ENCODE results near the gene CHD5. TPM values are rescaled to one million over a fixed set of nuclear protein-coding genes. Genes with fewer than 3 reads are reported as not detected.

Gene CHD5
- polyA plus RNA-seq, 3 donors: 0.30 to 0.78 (median 0.41) TPM

DNA sequence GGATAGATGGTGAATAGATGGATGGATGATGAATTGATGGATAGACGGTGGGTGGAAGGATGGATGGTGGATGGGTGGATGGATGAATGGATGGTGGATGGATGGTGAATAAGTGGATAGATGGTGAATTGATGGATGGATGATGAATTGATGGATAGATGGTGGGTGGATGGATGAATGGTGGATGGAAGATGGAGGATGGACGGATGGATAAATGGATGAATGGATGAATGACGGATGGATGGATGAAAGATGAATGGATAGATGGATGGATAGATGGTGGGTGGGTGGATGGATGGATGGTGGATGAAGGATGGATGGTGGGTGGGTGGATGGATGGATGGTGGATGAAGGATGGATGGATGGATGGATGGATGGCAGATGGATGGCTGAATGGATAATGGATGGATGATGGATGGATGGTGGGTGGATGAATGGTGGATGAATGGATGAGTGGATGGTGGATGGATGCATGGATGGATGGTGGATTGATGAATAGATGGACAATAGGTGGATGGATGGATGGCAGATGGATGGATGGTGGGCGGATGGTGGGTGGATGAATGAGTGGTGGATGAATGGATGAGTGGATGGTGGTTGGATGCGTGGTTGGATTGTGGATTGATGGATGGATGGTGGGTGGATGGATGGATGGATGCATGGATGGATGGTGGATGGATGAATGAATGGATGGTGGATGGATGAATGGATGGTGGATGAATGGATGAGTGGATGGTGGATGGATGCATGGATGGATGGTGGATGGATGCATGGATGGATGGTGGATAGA is 5.3 kb downstream of the CHD5 start:
- DNase-seq: no peak

DNA sequence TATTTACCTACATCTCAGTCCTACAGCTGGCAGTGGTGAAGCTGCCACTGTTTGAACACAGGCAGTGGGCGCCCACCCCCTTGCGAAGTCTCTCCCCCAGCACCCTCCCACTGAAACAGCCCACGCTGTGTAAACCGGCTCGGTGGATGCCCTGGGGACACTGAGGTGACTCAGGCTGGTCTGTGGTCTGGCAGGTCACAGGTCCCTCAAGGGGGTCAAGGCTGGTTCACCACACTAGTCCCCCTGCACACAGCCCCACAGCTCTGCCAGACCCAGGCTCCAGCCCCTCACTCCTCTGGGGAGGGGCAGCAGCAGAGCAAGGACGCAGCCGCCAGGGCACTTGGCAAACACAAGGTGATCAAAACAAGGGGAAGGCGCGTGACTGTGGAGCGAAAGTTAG is 7.6 kb downstream of the CHD5 start:
- DNase-seq: no peak

GRCh38 chr1:6171548-6172124 is 8.5 kb downstream of the CHD5 start:
- no peak for DNase-seq

DNA sequence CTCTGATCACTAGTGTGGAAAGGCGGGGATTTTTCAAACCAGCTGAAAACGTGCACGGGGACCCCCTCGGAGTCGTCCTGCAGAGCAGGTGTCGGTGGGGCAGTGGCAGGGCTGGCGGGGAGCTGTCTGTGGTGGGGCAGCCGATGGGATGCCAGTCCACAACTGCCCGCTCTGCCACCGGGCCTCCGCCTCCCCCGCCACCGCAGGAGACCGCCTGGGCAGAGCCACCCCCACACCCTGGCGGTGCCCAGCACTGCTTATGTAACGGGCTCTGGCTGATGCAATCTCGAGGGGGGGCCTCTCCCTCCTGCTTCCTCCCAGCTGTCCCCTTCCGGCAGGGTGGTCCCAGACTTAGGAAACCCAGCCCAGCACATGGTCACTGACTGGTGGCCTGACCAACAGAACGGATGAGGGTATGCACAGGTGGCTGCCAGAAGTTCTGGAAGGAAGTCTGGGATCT is 9.3 kb downstream of the CHD5 start:
- no peak for DNase-seq

- no peak for DNase-seq
These were observed 9.9 kb downstream of the CHD5 start for GRCh38 chr1:6170116-6170741.

- no peak for DNase-seq
These were observed 11.1 kb downstream of the CHD5 start for GRCh38 chr1:6168947-6169586.

- no peak for DNase-seq
These were observed 12.5 kb downstream of the CHD5 start for GRCh38 chr1:6167391-6168303.

DNA sequence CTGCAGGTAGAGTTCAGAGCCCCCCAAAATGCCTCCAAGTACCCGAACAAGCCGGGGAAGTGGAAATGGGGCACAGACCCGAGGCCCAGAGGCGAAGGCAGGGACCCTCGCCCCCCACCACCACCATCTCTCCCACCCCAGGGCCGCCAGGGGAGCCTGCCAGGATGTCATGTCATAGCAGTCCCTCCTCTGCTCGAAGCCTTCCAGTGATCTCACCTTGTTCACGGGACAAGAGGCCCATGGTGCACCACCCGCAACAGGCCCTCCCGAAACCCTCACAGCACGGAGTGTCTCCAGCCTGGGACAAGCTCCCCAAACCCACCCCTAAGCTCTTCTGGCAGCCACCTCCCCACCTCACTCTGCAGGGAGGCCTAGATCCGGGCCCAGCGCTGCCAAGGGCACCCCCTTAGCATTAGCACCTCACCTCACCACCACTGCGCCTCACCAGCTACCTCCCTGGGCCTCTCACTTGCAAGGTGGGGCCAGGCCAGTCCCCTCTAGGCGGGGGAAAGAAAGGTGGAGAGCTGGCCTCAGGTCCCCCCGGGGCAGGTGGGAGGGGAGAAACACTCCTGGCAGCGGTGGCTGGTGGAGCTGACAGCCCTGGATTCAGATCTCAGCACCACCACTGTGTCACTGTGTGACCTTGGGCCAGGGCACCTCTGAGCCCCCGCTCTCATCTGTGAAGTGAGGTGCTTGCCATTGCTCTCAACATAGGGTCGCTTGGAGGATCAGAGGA is 13.3 kb downstream of the CHD5 start:
- DNase-seq: no peak

DNA sequence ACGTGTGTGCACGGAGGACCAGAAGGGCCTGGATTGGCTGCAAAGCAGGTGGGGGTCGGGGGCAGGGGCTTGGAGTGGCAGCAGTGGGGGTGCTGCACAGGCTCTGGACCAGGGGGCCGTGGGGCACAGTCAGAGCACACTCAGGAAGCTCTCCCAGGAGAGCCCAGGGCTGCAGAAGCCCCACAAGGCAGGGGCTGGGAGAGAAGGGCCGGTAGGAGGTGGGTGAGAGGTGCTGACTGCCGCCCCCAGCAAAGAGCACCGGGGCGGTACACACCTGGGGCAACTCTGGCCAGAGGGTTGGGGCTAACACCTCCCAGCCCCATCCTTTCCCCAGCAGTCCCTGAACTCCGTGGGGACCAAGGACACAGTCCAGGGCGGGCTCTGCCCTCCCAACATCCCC is 13.9 kb downstream of the CHD5 start:
- DNase-seq: no peak

DNA sequence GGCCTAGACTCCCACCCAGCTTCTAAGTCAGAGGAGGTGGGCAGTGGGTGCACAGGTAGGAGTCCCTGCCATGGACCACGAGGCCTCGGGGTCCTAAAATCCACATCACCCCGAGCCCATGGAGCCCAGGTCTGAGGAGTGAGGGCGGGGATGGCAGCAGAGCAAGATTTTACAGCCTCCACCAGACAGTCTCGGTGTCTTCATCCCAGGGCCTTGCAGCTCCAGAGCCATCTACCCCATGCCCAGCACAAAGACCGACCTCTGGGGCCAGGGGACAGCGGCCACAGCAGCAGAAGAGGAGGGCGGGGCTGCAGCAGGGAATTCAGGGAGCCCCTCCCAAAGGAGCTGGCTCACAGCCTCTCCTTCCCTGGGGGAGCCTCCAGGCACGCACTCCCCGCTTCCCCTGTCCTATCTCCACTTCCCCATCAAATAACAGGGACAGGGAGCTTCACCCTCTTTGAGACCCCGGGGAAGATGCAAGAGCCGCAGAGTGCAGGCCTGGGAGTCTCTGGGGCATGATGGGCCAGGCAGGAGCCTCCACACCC is 14.6 kb downstream of the CHD5 start:
- DNase-seq: no peak

DNA sequence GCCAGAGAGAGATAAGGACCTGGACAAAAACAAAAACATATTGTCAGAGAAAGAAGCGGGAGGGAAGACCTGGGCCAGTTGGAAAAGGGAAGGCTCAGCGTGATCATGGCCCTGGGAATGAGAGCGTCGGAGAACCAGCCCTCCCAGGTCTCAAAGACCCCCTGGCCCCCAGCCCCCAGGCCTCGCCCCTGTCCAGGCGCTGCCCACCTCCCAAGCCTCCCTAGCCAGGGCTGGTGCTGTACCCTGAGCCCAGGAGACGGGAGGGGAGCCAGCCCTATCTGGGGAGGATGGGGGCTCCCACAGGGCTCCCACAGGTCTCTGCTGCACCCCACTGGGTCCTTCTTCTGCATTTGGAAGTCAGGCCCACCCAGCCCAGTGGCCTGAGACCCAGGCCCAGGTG is 15.1 kb downstream of the CHD5 start:
- no peak for DNase-seq

- DNase-seq: no peak
These were observed 16.0 kb downstream of the CHD5 start for GRCh38 chr1:6163973-6164617.

DNA sequence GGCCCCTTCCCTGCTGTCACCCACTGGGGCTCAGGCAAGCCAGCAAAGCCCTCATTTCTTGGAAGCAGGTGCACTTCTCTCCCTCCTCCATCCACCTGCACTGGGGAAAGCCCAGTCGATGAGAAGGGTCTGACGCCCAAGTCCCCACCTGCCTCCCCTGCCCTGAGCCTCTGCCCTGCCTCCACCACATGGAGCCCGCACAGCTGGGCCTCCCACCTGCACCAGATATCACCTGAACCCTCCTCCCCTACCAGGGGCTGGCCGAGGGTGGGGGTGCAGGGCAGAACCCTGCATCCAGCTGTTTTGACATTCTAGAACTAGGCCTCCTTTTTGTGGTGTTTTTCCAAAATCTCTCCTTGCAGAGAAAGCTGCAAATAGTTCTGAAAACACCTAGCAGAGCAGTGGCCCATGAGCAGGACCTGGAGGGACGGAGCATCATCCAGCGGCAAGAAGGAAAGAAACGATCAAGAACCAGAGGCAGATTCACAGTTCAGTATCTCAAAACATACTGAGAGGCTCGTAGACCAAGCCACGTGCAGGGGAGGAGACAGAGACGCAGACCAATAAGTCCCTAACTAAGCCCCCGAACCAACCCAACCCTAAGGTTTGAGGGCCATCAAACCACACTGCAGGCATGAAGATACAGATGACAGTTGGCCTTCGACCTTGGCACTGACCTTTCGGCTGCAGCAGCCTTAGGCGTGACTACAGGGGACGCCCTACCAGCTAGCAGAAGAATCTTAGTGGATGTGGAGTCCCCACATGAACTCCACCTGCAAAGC is 16.7 kb downstream of the CHD5 start:
- no peak for DNase-seq

- DNase-seq: no peak
These were observed 17.3 kb downstream of the CHD5 start for GRCh38 chr1:6162773-6163172.

- no peak for DNase-seq
These were observed 17.8 kb downstream of the CHD5 start for GRCh38 chr1:6162341-6162740.

- no peak for DNase-seq
These were observed 21.9 kb downstream of the CHD5 start for GRCh38 chr1:6158181-6158580.

GRCh38 chr1:6157528-6158174 is 22.5 kb downstream of the CHD5 start:
- DNase-seq: no peak

DNA sequence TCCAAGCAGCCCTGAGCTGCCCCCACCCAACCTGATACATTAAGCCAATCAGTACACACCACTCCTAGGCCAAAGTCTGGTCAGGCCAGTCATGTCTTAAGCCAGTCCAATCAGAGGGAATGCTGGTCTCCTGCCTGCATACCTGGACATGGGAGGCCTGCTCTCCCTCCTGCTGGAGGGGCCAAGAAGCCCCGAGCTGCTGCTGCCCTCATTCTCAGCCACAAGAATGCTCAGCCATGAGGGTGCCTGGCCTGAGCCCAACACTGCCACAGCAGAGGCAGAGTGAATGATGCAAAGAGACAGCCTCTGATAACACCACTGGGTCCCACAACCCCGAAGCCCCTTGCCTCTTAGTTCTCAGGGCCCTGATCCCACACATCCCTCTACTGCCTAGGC is 23.0 kb downstream of the CHD5 start:
- DNase-seq: no peak
